Measurements from ENCODE around the gene TMC6.
"Not testable (repeated sequence)": the region's sequence is repeated elsewhere in the genome, so short reads cannot be mapped to it uniquely, and the experiment has no call there.

Gene TMC6

GRCh38 chr17:78151514-78152008 is 23.0 kb upstream of the TMC6 start:
- DNase-seq = no peak

GRCh38 chr17:78148286-78149016 is 19.9 kb upstream of the TMC6 start:
- DNase-seq = no peak

- no peak for DNase-seq
Observed at GRCh38 chr17:78147315-78147998, 18.9 kb upstream of the TMC6 start.

- DNase-seq = no peak
Observed at GRCh38 chr17:78146881-78147280, 18.3 kb upstream of the TMC6 start.

GRCh38 chr17:78146471-78146869 is 17.9 kb upstream of the TMC6 start:
- DNase-seq = no peak

- no peak for DNase-seq
Observed at GRCh38 chr17:78144736-78145641, 16.4 kb upstream of the TMC6 start.

GRCh38 chr17:78144147-78144719 is 15.7 kb upstream of the TMC6 start:
- DNase-seq = no peak

- DNase-seq = no peak
Observed at GRCh38 chr17:78143214-78144146, 14.9 kb upstream of the TMC6 start.

- no peak for DNase-seq
Observed at GRCh38 chr17:78142119-78142861, 13.7 kb upstream of the TMC6 start.

GRCh38 chr17:78141437-78142118 is 13.0 kb upstream of the TMC6 start:
- no peak for DNase-seq

GRCh38 chr17:78140169-78141051 is 11.9 kb upstream of the TMC6 start:
- DNase-seq = peak; percentile 87

- DNase-seq = not testable (repeated sequence)
Observed at GRCh38 chr17:78139861-78140168, 11.3 kb upstream of the TMC6 start.

- DNase-seq = no peak
Observed at GRCh38 chr17:78138204-78139060, 9.9 kb upstream of the TMC6 start.

GRCh38 chr17:78137392-78138203 is 9.0 kb upstream of the TMC6 start:
- DNase-seq = no peak

- no peak for DNase-seq
Observed at GRCh38 chr17:78135858-78136500, 7.4 kb upstream of the TMC6 start.

- DNase-seq = no peak
Observed at GRCh38 chr17:78134899-78135385, 6.4 kb upstream of the TMC6 start.
